DMS79 (cell line): ENCODE data around the gene GRIPAP1.
"Not testable (repeated sequence)": the region's sequence is repeated elsewhere in the genome, so short reads cannot be mapped to it uniquely, and the experiment has no call there.

Experiments
- DNase-seq: peaks from one replicate; lab custom pipeline; 2025; lab: John Stamatoyannopoulos, UW

Gene GRIPAP1

GRCh38 chrX:48996969-48997368 lies 5.1 kb downstream of the GRIPAP1 start:
- DNase-seq, result no peak

GRCh38 chrX:48992341-48992740 lies 9.7 kb downstream of the GRIPAP1 start:
- DNase-seq, result no peak

- DNase-seq, result no peak
Observed at GRCh38 chrX:48989483-48989882, 12.6 kb downstream of the GRIPAP1 start.

GRCh38 chrX:48983896-48984295 lies 18.2 kb downstream of the GRIPAP1 start:
- no peak for DNase-seq

DNA sequence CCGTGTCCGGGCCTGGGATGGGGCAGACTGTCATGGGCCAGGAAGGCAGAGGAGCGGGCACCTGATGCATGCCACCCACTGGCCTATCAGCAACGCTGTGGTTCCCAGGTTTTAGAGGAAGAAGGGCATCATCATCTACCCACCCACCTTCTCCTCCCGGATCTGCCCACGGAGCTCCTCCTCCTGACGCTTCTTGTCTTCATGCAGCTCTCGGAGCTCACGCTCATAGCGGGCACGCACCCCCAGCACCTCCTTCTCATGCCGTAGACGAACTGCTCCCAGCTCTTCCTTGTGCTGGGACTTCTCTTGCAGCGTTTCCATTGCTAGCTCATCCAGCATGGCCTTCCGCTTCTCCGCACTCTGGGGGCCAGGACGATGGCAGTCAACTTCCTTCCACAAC lies 19.0 kb downstream of the GRIPAP1 start:
- no peak for DNase-seq

- DNase-seq, result no peak
Observed at GRCh38 chrX:48981178-48981577, 20.9 kb downstream of the GRIPAP1 start.

- DNase-seq, result not testable (repeated sequence)
Observed at GRCh38 chrX:48980341-48980740, 21.7 kb downstream of the GRIPAP1 start.

- no peak for DNase-seq
Observed at GRCh38 chrX:48978226-48978625, 23.8 kb downstream of the GRIPAP1 start.

DNA sequence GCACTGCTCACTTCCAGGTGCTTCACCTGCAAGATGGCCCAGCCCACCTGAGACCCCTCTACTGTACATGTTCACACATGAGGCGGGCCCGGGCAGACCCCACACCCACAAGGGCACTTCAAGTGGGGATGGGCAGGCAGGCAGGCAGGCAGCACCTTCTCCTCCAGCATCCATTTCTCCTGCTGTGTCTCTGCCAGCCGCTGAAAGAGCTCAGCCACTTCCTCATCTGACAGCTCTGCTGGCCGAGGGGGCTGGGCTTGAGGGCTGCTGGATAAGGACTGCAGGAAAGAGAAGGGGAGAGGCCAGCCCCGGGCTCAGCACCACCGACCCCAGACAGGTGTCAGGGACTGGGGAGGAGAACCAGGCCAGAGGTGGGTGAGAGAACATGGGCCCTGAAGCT lies 26.0 kb downstream of the GRIPAP1 start:
- no peak for DNase-seq

DNA sequence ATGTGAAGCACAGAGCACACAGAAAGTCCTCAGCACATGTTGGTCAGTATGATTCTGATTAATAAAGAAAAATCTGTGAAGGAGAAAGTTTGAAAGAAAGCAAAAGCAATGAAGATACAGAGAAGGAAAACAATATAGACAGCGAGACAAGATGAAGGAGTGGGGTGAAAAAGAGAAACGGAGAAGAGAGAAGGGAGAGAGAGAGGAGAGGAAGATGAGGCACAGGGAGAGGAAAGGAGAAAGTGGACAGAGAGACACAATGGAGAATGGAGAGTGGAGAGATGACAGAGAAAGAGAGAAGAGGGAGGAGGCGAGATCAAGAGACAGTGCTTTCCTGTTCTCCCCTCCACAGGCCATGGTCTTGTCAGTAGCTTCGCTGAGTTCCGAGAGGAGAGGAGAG lies 26.5 kb downstream of the GRIPAP1 start:
- no peak for DNase-seq

DNA sequence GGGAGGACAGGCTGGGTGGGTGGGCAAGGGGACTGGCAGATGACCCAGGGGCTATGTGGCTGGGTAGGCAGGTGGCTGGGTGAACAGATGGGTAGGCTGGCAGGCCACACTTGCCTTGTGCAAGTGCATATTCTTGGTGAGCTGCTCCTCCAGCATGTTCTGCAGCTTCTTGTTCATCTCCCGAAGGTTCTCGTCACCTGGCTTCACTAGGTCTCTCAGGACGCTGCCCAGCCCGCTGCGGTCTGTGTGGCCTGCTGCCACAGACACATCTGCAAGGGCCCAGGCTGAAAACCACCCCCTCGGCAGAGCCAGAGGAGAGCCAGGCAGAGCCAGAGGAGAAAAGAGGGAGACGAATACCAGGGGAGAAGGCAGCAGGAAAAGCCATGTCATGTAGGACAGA lies 27.0 kb downstream of the GRIPAP1 start:
- no peak for DNase-seq

- no peak for DNase-seq
Observed at GRCh38 chrX:48974574-48974973, 27.5 kb downstream of the GRIPAP1 start.

- DNase-seq, result no peak
Observed at GRCh38 chrX:48974033-48974432, 28.0 kb downstream of the GRIPAP1 start.

DNA sequence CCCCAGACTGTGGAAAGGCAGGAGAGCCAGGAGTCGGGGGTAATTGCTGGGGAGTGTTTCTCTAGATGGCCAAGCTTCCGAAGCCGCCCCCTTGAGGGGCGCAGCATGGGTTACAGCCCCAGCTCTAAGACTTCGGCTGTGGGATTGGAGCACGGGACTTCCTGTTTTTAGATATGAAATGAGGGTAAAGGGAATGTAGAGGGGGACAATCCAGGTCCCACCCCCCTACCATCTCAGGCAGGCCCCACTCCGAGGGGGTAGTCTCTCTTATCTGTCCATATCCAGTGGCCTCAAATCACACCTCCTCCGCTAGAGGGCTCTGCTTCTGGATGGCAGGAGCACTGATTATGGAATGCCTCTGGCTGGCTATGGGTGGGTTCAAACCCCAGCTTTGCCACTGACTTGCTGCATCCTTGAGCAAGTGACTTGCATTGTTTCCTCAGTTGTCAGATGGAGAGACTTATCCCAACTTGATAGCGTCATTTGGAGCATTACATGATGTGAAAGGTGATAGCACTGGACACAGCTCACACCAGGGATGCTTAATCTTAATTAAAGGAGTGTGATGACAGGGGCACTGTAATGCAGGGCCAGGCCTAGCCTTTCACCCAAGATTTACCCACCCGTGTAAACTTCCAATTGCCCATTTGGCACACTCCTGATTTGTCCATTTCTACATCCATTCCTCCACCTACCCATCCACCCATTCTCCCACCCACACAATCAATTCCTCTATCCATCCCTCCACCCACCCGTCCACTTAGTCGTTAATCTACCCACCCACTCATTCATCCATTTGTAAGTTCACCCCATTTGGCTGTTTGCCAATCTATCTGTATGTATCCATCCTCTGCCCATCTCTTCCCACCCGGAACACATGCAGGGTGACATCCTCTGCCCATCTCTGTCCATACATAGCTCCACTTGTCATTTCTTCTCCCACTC lies 29.6 kb downstream of the GRIPAP1 start:
- DNase-seq, result no peak

GRCh38 chrX:48971249-48972219 lies 30.5 kb downstream of the GRIPAP1 start, which contains the start of gene KCND1:
KCND1 (minus strand) TSS chrX:48971844; CDS start chrX:48970271, 1,573 bp downstream.
- DNase-seq, result peak; percentile 24

DNA sequence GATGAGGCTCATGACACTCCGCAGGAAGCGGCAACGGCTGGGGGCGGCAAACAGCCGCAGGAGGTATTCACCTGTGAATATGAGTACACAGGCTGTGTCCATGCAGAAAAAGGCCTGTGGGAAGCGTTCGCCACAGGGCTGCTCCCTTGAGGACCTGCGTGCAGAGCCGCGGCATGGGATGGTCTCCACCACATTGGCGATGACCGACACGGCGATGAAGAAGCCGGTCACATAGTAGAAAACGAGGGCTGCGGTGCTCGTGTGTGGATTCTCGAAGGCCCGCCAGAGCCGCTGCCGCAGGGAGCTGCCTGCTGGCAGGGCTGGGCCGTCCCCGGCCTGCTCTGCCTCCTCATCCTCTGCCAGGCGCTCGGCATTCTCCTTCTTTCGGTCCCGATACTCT lies 32.6 kb downstream of the GRIPAP1 start:
- no peak for DNase-seq

- no peak for DNase-seq
Observed at GRCh38 chrX:48968377-48968776, 33.7 kb downstream of the GRIPAP1 start.

- DNase-seq, result no peak
Observed at GRCh38 chrX:48966796-48967579, 35.1 kb downstream of the GRIPAP1 start.

- no peak for DNase-seq
Observed at GRCh38 chrX:48965959-48966358, 36.1 kb downstream of the GRIPAP1 start.

DNA sequence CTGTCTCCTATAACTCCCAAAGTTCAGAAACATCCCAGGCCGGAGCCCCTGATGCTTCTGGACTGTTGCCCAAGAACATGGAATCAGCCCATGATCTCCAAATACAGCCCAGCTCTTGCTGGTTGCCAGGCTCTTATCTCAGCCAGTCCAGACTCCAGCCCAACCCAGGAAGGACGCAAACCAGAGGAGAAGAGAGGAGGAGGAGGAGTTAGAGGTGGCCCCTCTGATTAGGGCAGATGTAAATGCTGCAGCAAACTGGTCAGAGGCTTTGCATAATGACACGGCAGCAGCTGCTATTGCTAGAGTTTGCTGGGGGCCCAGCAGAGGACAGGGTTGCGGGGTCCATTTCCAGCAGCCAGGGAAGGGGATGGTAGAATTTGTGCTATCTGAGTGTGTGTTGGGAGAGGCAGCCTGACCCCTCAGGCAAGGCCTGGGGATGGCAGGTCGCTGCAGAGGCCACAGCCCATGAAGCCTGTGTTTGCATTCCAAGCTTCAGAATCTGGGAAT lies 40.4 kb downstream of the GRIPAP1 start:
- DNase-seq, result no peak

DNA sequence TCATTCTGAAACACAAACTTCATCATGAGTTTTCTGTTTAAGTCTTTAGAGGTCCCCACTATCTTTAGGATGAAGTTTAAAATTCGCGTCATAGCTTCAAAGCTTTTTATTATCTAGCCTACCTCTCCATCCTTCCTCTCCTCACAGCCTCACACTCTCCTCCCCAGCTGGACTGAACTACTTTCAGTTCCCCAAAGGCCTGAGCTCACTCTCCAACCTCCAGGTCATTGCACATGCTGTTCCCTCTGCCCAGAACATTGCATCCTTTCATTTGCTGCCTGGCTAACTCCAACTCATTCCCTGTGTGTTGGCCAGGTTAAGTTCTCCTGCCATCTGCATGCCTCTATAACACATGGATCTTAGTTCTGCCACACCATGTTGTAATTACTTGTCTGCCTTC lies 41.8 kb downstream of the GRIPAP1 start:
- no peak for DNase-seq
